ENCODE results near the gene HLA-DRA.

GRCh38 chr6:32472781-32473375 is 33.2 kb downstream of the HLA-DRA start:
- TF ChIP-seq EZH2 (IDR thresholded peaks at IDR 0.05; ENCODE audit: borderline replicate concordance, insufficient read depth, low read depth, low read length, poor library complexity, severe bottlenecking) (no peak), CTCF (IDR thresholded peaks at IDR 0.05) (no peak)
